WERI-Rb-1 (cell line): ENCODE data around the gene DCTN4.

Experiments
- DNase-seq: peaks from one replicate; pipeline ENCODE4 v3.0.0-alpha.2; 2020
- H3K27ac ChIP-seq: fragments of 250-450 bp; sonication (Bioruptor Pico); 2 replicates; pipeline ENCODE4 v1.5.1; 2020; ENCODE audit warnings: mild to moderate bottlenecking, moderate library complexity
- H3K27me3 ChIP-seq: fragments of 250-450 bp; sonication (Bioruptor Pico); 2 replicates; pipeline ENCODE4 v1.5.1; 2021; ENCODE audit warnings: mild to moderate bottlenecking, low read depth, moderate library complexity; ENCODE audit not compliant: insufficient read depth, severe bottlenecking
- H3K36me3 ChIP-seq: fragments of 250-450 bp; sonication (Bioruptor Pico); 2 replicates; pipeline ENCODE4 v1.5.1; 2020; ENCODE audit warnings: mild to moderate bottlenecking, moderate library complexity
- H3K4me3 ChIP-seq: 2 replicates; pipeline ENCODE4 v1.5.1; 2011; ENCODE audit warnings: low read depth, mild to moderate bottlenecking, control low read depth, low read length
- H3K9me3 ChIP-seq: fragments of 250-450 bp; sonication (Bioruptor Pico); 2 replicates; pipeline ENCODE4 v1.5.1; 2021; ENCODE audit warnings: mild to moderate bottlenecking, moderate library complexity; ENCODE audit not compliant: severe bottlenecking
- CTCF ChIP-seq: IDR thresholded peaks from 2 replicates; pipeline ENCODE4 v1.5.1; 2011; ENCODE audit warnings: low read depth, mild to moderate bottlenecking, control low read depth, inconsistent platforms, low read length

The DCTN4 gene

GRCh38 chr5:150674341-150674821 is 84.4 kb downstream of the DCTN4 start:
- H3K27ac ChIP-seq: no peak overlapping the region
- no peak overlapping the region for H3K4me3 ChIP-seq
- no peak for DNase-seq
- no peaks in the 10 kb centered on the region for H3K36me3 ChIP-seq
- no peaks in the 10 kb centered on the region for H3K27me3 ChIP-seq
- no peaks in the 10 kb centered on the region for H3K9me3 ChIP-seq
- no peak for TF ChIP-seq CTCF

- Histone ChIP-seq H3K27ac (no peak overlapping the region), H3K4me3 (no peak overlapping the region), H3K9me3 (no peaks in the 10 kb centered on the region), H3K36me3 (no peaks in the 10 kb centered on the region), H3K27me3 (no peaks in the 10 kb centered on the region)
- no peak for TF ChIP-seq CTCF
- DNase-seq: no peak
These were observed 85.9 kb downstream of the DCTN4 start for GRCh38 chr5:150672884-150673275.

GRCh38 chr5:150672237-150672883 is 86.5 kb downstream of the DCTN4 start:
- no peak for TF ChIP-seq CTCF
- no peaks in the 10 kb centered on the region for H3K36me3 ChIP-seq
- no peak overlapping the region for H3K4me3 ChIP-seq
- no peak for DNase-seq
- no peak overlapping the region for H3K27ac ChIP-seq
- no peaks in the 10 kb centered on the region for H3K27me3 ChIP-seq
- no peaks in the 10 kb centered on the region for H3K9me3 ChIP-seq

- Histone ChIP-seq H3K4me3 (no peak overlapping the region), H3K27ac (no peak overlapping the region), H3K27me3 (no peaks in the 10 kb centered on the region), H3K9me3 (no peaks in the 10 kb centered on the region), H3K36me3 (no peaks in the 10 kb centered on the region)
- DNase-seq: no peak
- TF ChIP-seq CTCF: no peak
These were observed 87.1 kb downstream of the DCTN4 start for GRCh38 chr5:150671509-150672236.

GRCh38 chr5:150670948-150671310 is 87.9 kb downstream of the DCTN4 start:
- DNase-seq: no peak
- H3K4me3 ChIP-seq: no peak overlapping the region
- no peaks in the 10 kb centered on the region for H3K36me3 ChIP-seq
- H3K27me3 ChIP-seq: no peaks in the 10 kb centered on the region
- H3K27ac ChIP-seq: no peak overlapping the region
- no peak for TF ChIP-seq CTCF
- H3K9me3 ChIP-seq: no peaks in the 10 kb centered on the region
